GM23248 (cell line): ENCODE data around the gene PCBD1. TPM values are rescaled to one million over a fixed set of nuclear protein-coding genes. Genes with fewer than 3 reads are reported as not detected.

ENCODE experiments used
- DNase-seq: peaks from one replicate; pipeline ENCODE4 v3.0.0-alpha.2; 2015
- H2AFZ ChIP-seq: fragments of 200-600 bp; sonication (generic); 2 replicates; pipeline ENCODE4 v1.6.1; 2016; ENCODE audit warnings: antibody characterized with exemption
- H3F3A ChIP-seq: fragments of 200-600 bp; sonication (generic); 2 replicates; pipeline ENCODE4 v1.6.1; 2016; ENCODE audit warnings: mild to moderate bottlenecking, antibody characterized with exemption, mixed run types; ENCODE audit not compliant: insufficient read depth
- H3K27ac ChIP-seq: fragments of 200-600 bp; sonication (generic); 2 replicates; pipeline ENCODE4 v1.5.1; 2016; ENCODE audit warnings: mild to moderate bottlenecking
- H3K27me3 ChIP-seq: fragments of 200-600 bp; sonication (generic); replicated peaks from 2 replicates; pipeline ENCODE4 v1.6.1; 2016; ENCODE audit warnings: mild to moderate bottlenecking; ENCODE audit not compliant: insufficient read depth
- H3K36me3 ChIP-seq: fragments of 200-600 bp; sonication (generic); 2 replicates; pipeline ENCODE4 v1.6.1; 2016; ENCODE audit warnings: low read depth, mild to moderate bottlenecking
- H3K4me1 ChIP-seq: fragments of 200-600 bp; sonication (generic); 2 replicates; pipeline ENCODE4 v1.6.1; 2016; ENCODE audit warnings: mild to moderate bottlenecking; ENCODE audit not compliant: insufficient read depth
- H3K4me2 ChIP-seq: fragments of 200-600 bp; sonication (generic); one replicate; pipeline ENCODE4 v1.6.1; 2016; ENCODE audit warnings: mild to moderate bottlenecking; ENCODE audit not compliant: unreplicated experiment
- H3K4me3 ChIP-seq: fragments of 200-600 bp; sonication (generic); 2 replicates; pipeline ENCODE4 v1.5.1; 2016; ENCODE audit warnings: mild to moderate bottlenecking
- H3K79me2 ChIP-seq: fragments of 200-600 bp; sonication (generic); 2 replicates; pipeline ENCODE4 v1.6.1; 2016; ENCODE audit warnings: mild to moderate bottlenecking; ENCODE audit not compliant: insufficient read depth
- H3K9ac ChIP-seq: fragments of 200-600 bp; sonication (generic); 2 replicates; pipeline ENCODE4 v1.6.1; 2016; ENCODE audit warnings: mild to moderate bottlenecking
- H3K9me2 ChIP-seq: fragments of 200-600 bp; sonication (generic); 2 replicates; pipeline ENCODE4 v1.6.1; 2016; ENCODE audit warnings: mixed run types, mild to moderate bottlenecking, moderate library complexity; ENCODE audit not compliant: insufficient read depth
- H3K9me3 ChIP-seq: fragments of 200-600 bp; sonication (generic); one replicate; pipeline ENCODE4 v1.6.1; 2017; ENCODE audit warnings: low read depth
- H4K20me1 ChIP-seq: fragments of 200-600 bp; sonication (generic); 2 replicates; pipeline ENCODE4 v1.6.0; 2016; ENCODE audit not compliant: insufficient read depth
- EZH2 ChIP-seq: fragments of 200-600 bp; sonication (generic); IDR thresholded peaks from 2 replicates; pipeline ENCODE4 v1.6.1; 2018; ENCODE audit warnings: antibody characterized with exemption, mild to moderate bottlenecking; ENCODE audit not compliant: insufficient read depth, poor library complexity, severe bottlenecking
- EZH2phosphoT487 ChIP-seq: fragments of 200-600 bp; sonication (generic); IDR thresholded peaks from 2 replicates; pipeline ENCODE4 v1.6.1; 2018; ENCODE audit warnings: antibody characterized with exemption, moderate library complexity, mild to moderate bottlenecking, low read depth; ENCODE audit not compliant: insufficient read depth
- WGBS, 2 experiments: methylation state at CpG; one replicate each; pipeline ENCODE4 v1.1.6; 2015 to 2017; ENCODE audit warnings: low lambda C conversion rate in 2 of 2, low coverage in 1 of 2; ENCODE audit errors: missing lambda C conversion rate in 2 of 2; 5-methylcytosine and 5-hydroxymethylcytosine counted together
- in situ Hi-C: fragments of 300-500 bp; cut with MboI; formaldehyde crosslinking; loops from 2 replicates; pipeline ENCODE4 v1.15.0; 2020
- polyA plus RNA-seq: library from polyadenylated mRNA; unstranded; fragments of >200 nt; fragmentation: Nextera tagmentation; extraction: Ambion mirVana; gene quantifications from 2 replicates; pipeline ENCODE4 v1.2.1, GENCODE V29; 2016
- total RNA-seq: library from RNA; depleted of rRNA; stranded (reverse); fragments of >200 nt; shearing (Covaris generic); gene quantifications from 2 replicates; pipeline ENCODE4 v1.2.3, GENCODE V29; 2014

The PCBD1 gene
- total and polyA plus RNA-seq, 2 experiments from 2014 or later: 26.2 to 36.8 TPM

DNA sequence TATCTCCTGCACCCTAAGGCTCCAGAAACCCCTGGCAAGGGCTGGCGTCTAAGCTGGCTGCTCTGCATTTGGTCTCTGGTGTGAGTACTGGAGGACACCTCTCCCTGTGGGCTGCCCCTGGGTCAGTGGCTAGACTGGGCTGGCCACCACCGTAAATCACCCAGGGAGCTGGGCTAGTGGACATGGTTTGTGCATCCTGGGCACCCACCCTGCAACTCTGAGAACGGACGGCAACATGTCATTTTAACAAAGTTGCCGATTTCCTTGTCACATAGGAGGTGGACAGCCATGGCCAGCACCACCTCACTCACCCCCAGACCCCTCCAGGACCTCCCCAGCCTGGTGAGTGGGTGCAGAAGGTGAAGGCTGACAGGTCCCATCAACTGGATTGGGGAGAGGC, 26.8 kb upstream of the PCBD1 start:
- peaks cover 50% of the 10 kb centered on the region for H3K27me3 ChIP-seq
- H3K9me2 ChIP-seq: no peaks in the 10 kb centered on the region
- no peaks in the 10 kb centered on the region for H3K79me2 ChIP-seq
- H3K4me1 ChIP-seq: no peaks in the 10 kb centered on the region
- in situ Hi-C loops: no loop called here
- H3K9ac ChIP-seq: no peak overlapping the region
- no peak overlapping the region for H2AFZ ChIP-seq
- no peak for TF ChIP-seq EZH2
- TF ChIP-seq EZH2phosphoT487: no peak
- H3F3A ChIP-seq: no peaks in the 10 kb centered on the region
- DNase-seq: no peak
- no peak overlapping the region for H3K4me3 ChIP-seq
- H3K4me2 ChIP-seq: no peak overlapping the region
- no peaks in the 10 kb centered on the region for H3K9me3 ChIP-seq
- no peaks in the 10 kb centered on the region for H3K36me3 ChIP-seq
- H3K27ac ChIP-seq: no peak overlapping the region
- 46 to 47% methylated on average over 5 of the region's 5 CpGs for WGBS, 2 experiments
- no peaks in the 10 kb centered on the region for H4K20me1 ChIP-seq

GRCh38 chr10:70914316-70914864, 26.0 kb upstream of the PCBD1 start:
- Histone ChIP-seq H3K27me3 (peaks cover 45% of the 10 kb centered on the region), H3K9me3 (no peaks in the 10 kb centered on the region), H2AFZ (no peak overlapping the region), H3K36me3 (no peaks in the 10 kb centered on the region), H3K79me2 (no peaks in the 10 kb centered on the region), H3K9ac (no peak overlapping the region), H3K27ac (no peak overlapping the region), H3K4me3 (no peak overlapping the region), H3F3A (no peaks in the 10 kb centered on the region), H4K20me1 (no peaks in the 10 kb centered on the region), H3K4me2 (no peak overlapping the region), H3K9me2 (no peaks in the 10 kb centered on the region), H3K4me1 (no peaks in the 10 kb centered on the region)
- no peak for DNase-seq
- WGBS, 2 experiments: 48 to 50% methylated on average over 10 of the region's 10 CpGs
- in situ Hi-C loops: no loop called here
- TF ChIP-seq EZH2phosphoT487 (no peak), EZH2 (no peak)

- Histone ChIP-seq H3K9ac (no peak overlapping the region), H3K27me3 (peaks cover 45% of the 10 kb centered on the region), H2AFZ (no peak overlapping the region), H3K79me2 (no peaks in the 10 kb centered on the region), H3K9me2 (no peaks in the 10 kb centered on the region), H3K4me2 (no peak overlapping the region), H3F3A (no peaks in the 10 kb centered on the region), H3K4me3 (no peak overlapping the region), H3K27ac (no peak overlapping the region), H3K9me3 (no peaks in the 10 kb centered on the region), H3K4me1 (no peaks in the 10 kb centered on the region), H3K36me3 (no peaks in the 10 kb centered on the region), H4K20me1 (no peaks in the 10 kb centered on the region)
- no peak for TF ChIP-seq EZH2
- no peak for TF ChIP-seq EZH2phosphoT487
- 75 to 76% methylated on average over 3 of the region's 3 CpGs for WGBS, 2 experiments
- no peak for DNase-seq
- in situ Hi-C loops: no loop called here
Observed at GRCh38 chr10:70913893-70914240, 25.5 kb upstream of the PCBD1 start.

GRCh38 chr10:70913191-70913892, 25.0 kb upstream of the PCBD1 start:
- no peak overlapping the region for H3K4me2 ChIP-seq
- no peaks in the 10 kb centered on the region for H3K4me1 ChIP-seq
- H3K36me3 ChIP-seq: no peaks in the 10 kb centered on the region
- peaks cover 45% of the 10 kb centered on the region for H3K27me3 ChIP-seq
- no peak overlapping the region for H2AFZ ChIP-seq
- WGBS, 2 experiments: 32 to 55% methylated on average over 3 to 6 of the region's 6 CpGs
- in situ Hi-C loops: no loop called here
- no peak overlapping the region for H3K9ac ChIP-seq
- no peaks in the 10 kb centered on the region for H3K9me3 ChIP-seq
- no peak overlapping the region for H3K27ac ChIP-seq
- no peaks in the 10 kb centered on the region for H4K20me1 ChIP-seq
- H3K79me2 ChIP-seq: no peaks in the 10 kb centered on the region
- DNase-seq: no peak
- no peak for TF ChIP-seq EZH2phosphoT487
- H3K9me2 ChIP-seq: no peaks in the 10 kb centered on the region
- no peaks in the 10 kb centered on the region for H3F3A ChIP-seq
- no peak overlapping the region for H3K4me3 ChIP-seq

DNA sequence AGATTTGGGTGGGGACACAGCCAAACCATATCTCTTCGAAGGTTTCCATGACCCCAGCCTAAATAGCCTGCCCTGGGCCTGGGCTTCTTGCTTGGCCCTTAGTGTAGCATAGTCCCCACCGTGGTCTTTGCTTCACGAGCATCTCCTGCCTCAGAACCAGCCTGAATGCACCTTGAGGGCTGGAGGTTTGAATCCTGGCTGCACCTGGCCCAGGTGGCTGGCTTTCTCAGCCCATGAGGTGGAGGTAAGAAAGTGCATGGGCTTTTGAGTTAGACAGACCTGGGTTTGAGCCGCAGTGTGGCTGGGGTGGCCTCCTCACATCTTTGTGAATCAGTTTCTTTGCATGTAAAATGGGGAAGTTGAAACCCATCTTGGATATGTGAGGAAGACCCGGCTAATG, 24.2 kb upstream of the PCBD1 start:
- H3K9me2 ChIP-seq: no peaks in the 10 kb centered on the region
- no peaks in the 10 kb centered on the region for H3K79me2 ChIP-seq
- H3F3A ChIP-seq: no peaks in the 10 kb centered on the region
- no peak overlapping the region for H3K27ac ChIP-seq
- 61 to 63% methylated on average over 5 of the region's 5 CpGs for WGBS, 2 experiments
- H3K36me3 ChIP-seq: no peaks in the 10 kb centered on the region
- H3K9me3 ChIP-seq: no peaks in the 10 kb centered on the region
- no peak overlapping the region for H3K4me2 ChIP-seq
- in situ Hi-C loops: no loop called here
- DNase-seq: no peak
- H2AFZ ChIP-seq: no peak overlapping the region
- H4K20me1 ChIP-seq: no peaks in the 10 kb centered on the region
- peaks cover 41% of the 10 kb centered on the region for H3K27me3 ChIP-seq
- H3K4me1 ChIP-seq: no peaks in the 10 kb centered on the region
- H3K9ac ChIP-seq: no peak overlapping the region
- TF ChIP-seq EZH2: no peak
- TF ChIP-seq EZH2phosphoT487: no peak
- no peak overlapping the region for H3K4me3 ChIP-seq
